Astrocyte (in vitro differentiated cells and primary cell): ENCODE results near the gene BARX2. TPM values are rescaled to one million over a fixed set of nuclear protein-coding genes. Genes with fewer than 3 reads are reported as not detected.

Source experiments
- DNase-seq: peaks from one replicate; pipeline ENCODE4 v3.0.0-alpha.2; 2010; ENCODE audit warnings: low read depth
- FAIRE-seq: peaks from 2 replicates; lab custom pipeline; 2011; peaks lifted over from hg19 to GRCh38; lab: Jason Lieb, UNC
- H2AFZ ChIP-seq: 2 replicates; pipeline ENCODE4 v1.6.0; 2012; ENCODE audit warnings: low read depth, low read length, inconsistent platforms
- H3K27ac ChIP-seq: 2 replicates; pipeline ENCODE4 v1.5.1; 2011; ENCODE audit warnings: low read depth, low read length, inconsistent platforms
- H3K27me3 ChIP-seq: 2 replicates; pipeline ENCODE4 v1.6.0; 2011; ENCODE audit warnings: low read length, inconsistent platforms; ENCODE audit not compliant: insufficient read depth
- H3K36me3 ChIP-seq: 2 replicates; pipeline ENCODE4 v1.5.1; 2011; ENCODE audit warnings: low read length, inconsistent platforms; ENCODE audit not compliant: insufficient read depth
- H3K4me1 ChIP-seq: 2 replicates; pipeline ENCODE4 v1.5.1; 2011; ENCODE audit warnings: low read length, inconsistent platforms; ENCODE audit not compliant: insufficient read depth
- H3K4me2 ChIP-seq: 2 replicates; pipeline ENCODE4 v1.6.0; 2012; ENCODE audit warnings: low read length, inconsistent platforms
- H3K4me3 ChIP-seq: 2 replicates; pipeline ENCODE4 v1.5.1; 2011; ENCODE audit warnings: low read depth, mild to moderate bottlenecking, low read length, inconsistent platforms; ENCODE audit not compliant: insufficient read depth
- H3K79me2 ChIP-seq: 2 replicates; pipeline ENCODE4 v1.6.0; 2012; ENCODE audit warnings: mild to moderate bottlenecking, low read length, inconsistent platforms; ENCODE audit not compliant: insufficient read depth
- H3K9ac ChIP-seq: 2 replicates; pipeline ENCODE4 v1.6.0; 2012; ENCODE audit warnings: mild to moderate bottlenecking, low read length, inconsistent platforms
- H3K9me3 ChIP-seq: 2 replicates; pipeline ENCODE4 v1.5.1; 2012; ENCODE audit warnings: low read depth, mild to moderate bottlenecking, low read length, inconsistent platforms; ENCODE audit not compliant: insufficient read depth
- H4K20me1 ChIP-seq: 2 replicates; pipeline ENCODE4 v1.6.0; 2012; ENCODE audit warnings: low read length, inconsistent platforms; ENCODE audit not compliant: insufficient read depth
- H3K27ac Mint-ChIP-seq: one replicate; pipeline ENCODE4 v1.8.0; 2021; ENCODE audit warnings: mild to moderate bottlenecking, mixed read lengths; ENCODE audit not compliant: unreplicated experiment
- H3K27me3 Mint-ChIP-seq: one replicate; pipeline ENCODE4 v1.8.0; 2021; ENCODE audit warnings: low read depth, mixed read lengths; ENCODE audit not compliant: unreplicated experiment
- H3K36me3 Mint-ChIP-seq: one replicate; pipeline ENCODE4 v1.8.0; 2021; ENCODE audit warnings: low read depth, mixed read lengths; ENCODE audit not compliant: unreplicated experiment
- H3K4me1 Mint-ChIP-seq: one replicate; pipeline ENCODE4 v1.8.0; 2021; ENCODE audit warnings: low read depth, mixed read lengths; ENCODE audit not compliant: unreplicated experiment
- H3K4me3 Mint-ChIP-seq: one replicate; pipeline ENCODE4 v1.8.0; 2021; ENCODE audit warnings: mild to moderate bottlenecking, moderate library complexity, mixed read lengths; ENCODE audit not compliant: unreplicated experiment
- H3K9me3 Mint-ChIP-seq: one replicate; pipeline ENCODE4 v1.8.0; 2021; ENCODE audit warnings: mild to moderate bottlenecking, mixed read lengths; ENCODE audit not compliant: unreplicated experiment
- CTCF ChIP-seq: IDR thresholded peaks from 2 replicates; pipeline ENCODE4 v1.5.1; 2011; ENCODE audit warnings: low read depth, mild to moderate bottlenecking, inconsistent platforms, low read length, moderate library complexity; ENCODE audit not compliant: insufficient read depth
- EZH2 ChIP-seq: IDR thresholded peaks from 2 replicates; pipeline ENCODE4 v1.6.1; 2012; ENCODE audit warnings: mild to moderate bottlenecking, low read length, inconsistent platforms; ENCODE audit not compliant: insufficient read depth
- total RNA-seq: library from RNA; stranded (reverse); gene quantifications from 2 replicates; pipeline ENCODE4 v1.2.1, GENCODE V29; 2021

BARX2 gene
- total RNA-seq, 1 donor from 2014 or later: not detected

GRCh38 chr11:129396454-129396853 lies 20.8 kb downstream of the BARX2 start:
- H3K9ac ChIP-seq: no peak overlapping the region
- no peaks in the 10 kb centered on the region for H4K20me1 ChIP-seq
- Mint-ChIP-seq H3K36me3 (no peaks in the 10 kb centered on the region), H3K27me3 (peaks cover 5% of the 10 kb centered on the region), H3K4me1 (no peaks in the 10 kb centered on the region), H3K9me3 (peaks cover 2% of the 10 kb centered on the region), H3K27ac (no peak overlapping the region), H3K4me3 (no peak overlapping the region)
- H3K9me3 ChIP-seq: no peaks in the 10 kb centered on the region
- no peaks in the 10 kb centered on the region for H3K79me2 ChIP-seq
- H3K36me3 ChIP-seq: no peaks in the 10 kb centered on the region
- H3K27me3 ChIP-seq: no peaks in the 10 kb centered on the region
- H3K4me2 ChIP-seq: no peak overlapping the region
- no peak for DNase-seq
- no peak overlapping the region for H2AFZ ChIP-seq
- no peak overlapping the region for H3K27ac ChIP-seq
- TF ChIP-seq EZH2 (no peak), CTCF (no peak)
- H3K4me1 ChIP-seq: no peaks in the 10 kb centered on the region
- no peak overlapping the region for H3K4me3 ChIP-seq
- FAIRE-seq: no peak

GRCh38 chr11:129402206-129403171 lies 26.8 kb downstream of the BARX2 start:
- Histone ChIP-seq H3K4me1 (no peaks in the 10 kb centered on the region), H4K20me1 (no peaks in the 10 kb centered on the region), H3K27me3 (no peaks in the 10 kb centered on the region), H3K9ac (no peak overlapping the region), H3K79me2 (no peaks in the 10 kb centered on the region), H3K9me3 (no peaks in the 10 kb centered on the region), H3K4me2 (no peak overlapping the region), H2AFZ (no peak overlapping the region), H3K27ac (no peak overlapping the region), H3K36me3 (no peaks in the 10 kb centered on the region), H3K4me3 (no peak overlapping the region)
- FAIRE-seq: no peak
- no peak overlapping the region for H3K4me3 Mint-ChIP-seq
- H3K27me3 Mint-ChIP-seq: peaks cover 15% of the 10 kb centered on the region
- no peaks in the 10 kb centered on the region for H3K4me1 Mint-ChIP-seq
- no peak overlapping the region for H3K27ac Mint-ChIP-seq
- peaks cover 2% of the 10 kb centered on the region for H3K9me3 Mint-ChIP-seq
- TF ChIP-seq CTCF (no peak), EZH2 (no peak)
- DNase-seq: no peak
- no peaks in the 10 kb centered on the region for H3K36me3 Mint-ChIP-seq

- TF ChIP-seq CTCF: no peak
- no peak for TF ChIP-seq EZH2
- Histone ChIP-seq H3K27me3 (no peaks in the 10 kb centered on the region), H3K79me2 (no peaks in the 10 kb centered on the region), H3K9ac (no peak overlapping the region), H3K4me1 (no peaks in the 10 kb centered on the region), H3K4me3 (no peak overlapping the region), H2AFZ (no peak overlapping the region), H3K36me3 (no peaks in the 10 kb centered on the region), H3K27ac (no peak overlapping the region), H3K4me2 (no peak overlapping the region), H3K9me3 (no peaks in the 10 kb centered on the region), H4K20me1 (no peaks in the 10 kb centered on the region)
- Mint-ChIP-seq H3K4me1 (no peaks in the 10 kb centered on the region), H3K9me3 (peaks cover 2% of the 10 kb centered on the region), H3K27me3 (peaks cover 18% of the 10 kb centered on the region), H3K27ac (no peak overlapping the region), H3K4me3 (no peak overlapping the region), H3K36me3 (no peaks in the 10 kb centered on the region)
- no peak for FAIRE-seq
- no peak for DNase-seq
Measured at GRCh38 chr11:129404731-129405130, 29.1 kb downstream of the BARX2 start.
